HepG2 (cell line): Measurements from ENCODE around the gene ITGB5. TPM values are rescaled to one million over a fixed set of nuclear protein-coding genes. Genes with fewer than 3 reads are reported as not detected.
A peak's percentile ranks its signal among the peaks of the same experiment; 100 is the strongest.

Experiments
- ATAC-seq: fragments of 200-7000 bp; cut with Tn5 transposase; 3 replicates; pipeline ENCODE4 v1.9.1; 2020; ENCODE audit warnings: mild to moderate bottlenecking, moderate library complexity
- BruUV-seq: library from RNA; stranded (reverse); fragments of 400-500 nt; replicated peaks from 2 replicates; lab custom pipeline; 2021; lab: Mats Ljungman, UMichigan
- CTCF ChIA-PET: fragments of 300-600 bp; formaldehyde crosslinking; extraction: SDS; loops from one replicate; lab custom pipeline; 2021; ENCODE audit warnings: low total read pairs, inconsistent platforms, low intra/inter-chr PET ratio; lab: Yijun Ruan, JAX
- POLR2A ChIA-PET: fragments of 350-600 bp; sonication (Branson Sonifier 250); formaldehyde crosslinking; loops from one replicate; lab custom pipeline; 2020; ENCODE audit warnings: antibody characterized with exemption, inconsistent platforms; lab: Yijun Ruan, JAX
- DNase-seq: peaks from one replicate; pipeline ENCODE4 v3.0.0-alpha.2; 2015; ENCODE audit warnings: low spot score
- FAIRE-seq: peaks from 3 replicates; lab custom pipeline; 2011; peaks lifted over from hg19 to GRCh38; lab: Jason Lieb, UNC
- H2AFZ ChIP-seq: one replicate; pipeline ENCODE4 v1.6.1; 2011; ENCODE audit warnings: low read length, inconsistent platforms
- H3K27ac ChIP-seq: fragments of 300-600 bp; 3 replicates; pipeline ENCODE4 v1.8.0; 2011; ENCODE audit warnings: mixed run types, mild to moderate bottlenecking, mixed read lengths, low read length, inconsistent platforms; ENCODE audit not compliant: insufficient read depth; ENCODE audit errors: extremely low read length
- H3K27me3 ChIP-seq, 2 experiments: fragments of 200-600 bp in 1 of 2; 2 replicates in 1 of 2; 3 replicates in 1 of 2; pipeline versions ENCODE4 v1.6.0 to v1.8.0; 2011; ENCODE audit warnings: low read length in 2 of 2, mild to moderate bottlenecking in 2 of 2, moderate library complexity in 2 of 2, inconsistent platforms in 1 of 2; ENCODE audit not compliant: insufficient read depth in 2 of 2, control insufficient read depth in 1 of 2
- H3K36me3 ChIP-seq, 2 experiments: fragments of 200-600 bp in 1 of 2; replicated peaks in 1 of 2; 2 replicates in 1 of 2; 3 replicates in 1 of 2; pipeline versions ENCODE4 v1.5.1 to v1.8.0; 2011; ENCODE audit warnings: low read length in 2 of 2, inconsistent platforms in 1 of 2; ENCODE audit not compliant: insufficient read depth in 2 of 2, control insufficient read depth in 1 of 2
- H3K4me1 ChIP-seq: 2 replicates; pipeline ENCODE4 v1.5.1; 2012; ENCODE audit warnings: low read length, inconsistent platforms; ENCODE audit not compliant: insufficient read depth
- H3K4me2 ChIP-seq: 2 replicates; pipeline ENCODE4 v1.6.0; 2011; ENCODE audit warnings: low read depth, low read length, inconsistent platforms
- H3K4me3 ChIP-seq, 3 experiments: fragments of 200-600 bp in 1 of 3; sonication (generic), shearing (Covaris generic) in 1 of 3; replicated peaks in 1 of 3; 2 replicates each; pipeline ENCODE4 v1.5.1; 2011 to 2016; ENCODE audit warnings: low read length in 3 of 3, inconsistent platforms in 2 of 3, low read depth in 2 of 3, mild to moderate bottlenecking in 2 of 3, control low read depth in 1 of 3, mixed read lengths in 1 of 3; ENCODE audit not compliant: insufficient read depth in 1 of 3
- H3K79me2 ChIP-seq: one replicate; pipeline ENCODE4 v1.6.1; 2011; ENCODE audit warnings: low read length, inconsistent platforms; ENCODE audit not compliant: insufficient read depth
- H3K9ac ChIP-seq: 2 replicates; pipeline ENCODE4 v1.6.0; 2011; ENCODE audit warnings: mild to moderate bottlenecking, low read depth, low read length, inconsistent platforms; ENCODE audit not compliant: insufficient read depth
- H3K9me3 ChIP-seq: 2 replicates; pipeline ENCODE4 v1.5.1; 2012; ENCODE audit warnings: mild to moderate bottlenecking, low read length
- H4K20me1 ChIP-seq: 2 replicates; pipeline ENCODE4 v1.6.0; 2011; ENCODE audit warnings: inconsistent platforms, mild to moderate bottlenecking, low read length, moderate library complexity; ENCODE audit not compliant: insufficient read depth
- AGO2 ChIP-seq: fragments of 200-400 bp; formaldehyde crosslinking; optimal IDR thresholded peaks from 2 replicates; pipeline ENCODE3; 2017; ENCODE audit warnings: mild to moderate bottlenecking, low read depth, low read length, moderate library complexity
- RBFOX2 ChIP-seq: fragments of 200-400 bp; formaldehyde crosslinking; IDR thresholded peaks from 2 replicates; pipeline ENCODE4 v1.6.1; 2017; ENCODE audit warnings: low read depth, mild to moderate bottlenecking, low read length
- ZNF142 ChIP-seq: sonication (generic); formaldehyde crosslinking; IDR thresholded peaks from 2 replicates; pipeline ENCODE4 v1.4.0; 2020; ENCODE audit warnings: missing genetic modification reagents
- WGBS: methylation state at CpG from one replicate; pipeline ENCODE4 v1.1.6; 2017; ENCODE audit warnings: low lambda C conversion rate; 5-methylcytosine and 5-hydroxymethylcytosine counted together
- in situ Hi-C: cut with HindIII; loops from 2 replicates; pipeline ENCODE4 v1.10.0; 2017; ENCODE audit warnings: low pct_unique_long_range_greater_than_20kb; ENCODE audit not compliant: extremely low pct_ligation_motif_present
- intact Hi-C: fragments of 100-400 bp; cut with micrococcal nuclease; formaldehyde crosslinking; loops from one replicate; pipeline ENCODE4 v1.10.0; 2022; ENCODE audit not compliant: unreplicated experiment
- polyA plus RNA-seq, 8 experiments: library from polyadenylated mRNA; depleted of rRNA in 3 of 8; stranded (reverse) in 7 of 8; unstranded in 1 of 8; fragments of >200 nt; fragmentation: Illumina TruSeq in 4 of 8; extraction: Trizol in 4 of 8; gene quantifications; 2 replicates each; pipeline versions ENCODE4 v1.2.1 to v1.2.3, GENCODE V29; 2011 to 2016; ENCODE audit warnings: low read depth in 4 of 8, missing spikeins in 1 of 8, mixed read lengths in 1 of 8; ENCODE audit not compliant: insufficient read depth in 1 of 8
- total RNA-seq, 5 experiments: library from RNA; depleted of rRNA; stranded (reverse); fragments of >200 nt; fragmentation: Illumina TruSeq; extraction: Trizol; gene quantifications; 2 replicates each; pipeline ENCODE4 v1.2.3, GENCODE V29; 2016; ENCODE audit warnings: low read depth in 1 of 5

ITGB5 gene
- total and polyA plus RNA-seq, 2 of the 13 experiments (the other 11 are each of a cell fraction or from before 2014, with no cell fraction given), result 74.1 to 343 TPM

DNA sequence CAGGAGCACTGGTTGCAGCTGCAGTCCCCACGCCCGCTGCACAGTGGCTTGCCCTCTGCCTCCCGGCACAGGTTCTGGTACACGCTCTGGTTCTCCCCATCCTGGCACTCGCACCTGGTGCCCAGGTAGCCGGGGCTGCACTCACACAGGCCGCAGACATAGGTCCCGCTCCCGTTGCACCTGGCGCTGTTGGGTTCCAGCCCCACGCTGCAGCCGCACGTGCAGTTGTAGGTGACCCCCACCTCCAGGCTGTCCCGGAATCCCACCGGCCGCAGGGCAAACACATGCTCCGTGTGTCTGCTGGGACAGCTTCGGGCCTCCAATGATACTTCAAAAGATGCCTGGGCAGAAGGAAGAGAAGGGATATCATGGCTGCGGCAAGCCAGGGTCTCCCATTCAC is 90.7 kb downstream of the ITGB5 start:
- ATAC-seq (no peak), DNase-seq (no peak), FAIRE-seq (no peak)
- Histone ChIP-seq H3K4me2 (no peak overlapping the region), H3K36me3 (peaks cover 35 to 75% of the 10 kb centered on the region in 2 experiments), H4K20me1 (no peaks in the 10 kb centered on the region), H3K9ac (no peak overlapping the region), H3K9me3 (no peaks in the 10 kb centered on the region), H2AFZ (no peak overlapping the region), H3K79me2 (no peaks in the 10 kb centered on the region), H3K27ac (no peak overlapping the region), H3K27me3 (no peaks in the 10 kb centered on the region; a peak in 1 of 5 replicates), H3K4me3 (no peak overlapping the region), H3K4me1 (peaks cover 14% of the 10 kb centered on the region)
- ChIA-PET POLR2A (interaction anchor here (0.8 kb wide), 1 partner anchor 39 kb away, joined by 3 read pairs; no protein-coding TSS in a partner anchor), CTCF (no interaction called here)
- in situ Hi-C loops, result no loop called here
- no TSS peak for BruUV-seq
- WGBS, result 93% methylated on average over 8 of the region's 19 CpGs
- peak; percentile 66 for TF ChIP-seq AGO2
- TF ChIP-seq RBFOX2, result no peak
- no peak for TF ChIP-seq ZNF142
- intact Hi-C loops, result no loop called here
